LoVo (cell line): Measurements from ENCODE around the gene IQSEC3.
"Not testable (repeated sequence)": the region's sequence is repeated elsewhere in the genome, so short reads cannot be mapped to it uniquely, and the experiment has no call there.

Experiments
- DNase-seq: peaks from one replicate; pipeline ENCODE4 v3.0.0-alpha.2; 2016; ENCODE audit warnings: low spot score

Gene IQSEC3

GRCh38 chr12:214003-214741 lies 147.6 kb downstream of the IQSEC3 start, which contains the start of gene SLC6A12:
Gene SLC6A12, minus strand, starts transcription at chr12:214157. Its CDS starts 4,171 bp downstream, at chr12:209986.
- DNase-seq: no peak

GRCh38 chr12:215116-215515 lies 148.5 kb downstream of the IQSEC3 start:
- DNase-seq: no peak

GRCh38 chr12:217029-217428 lies 150.5 kb downstream of the IQSEC3 start:
- not testable (repeated sequence) for DNase-seq

GRCh38 chr12:218221-218620 lies 151.7 kb downstream of the IQSEC3 start:
- no peak for DNase-seq

- DNase-seq: no peak
Observed at GRCh38 chr12:218728-219590, 152.4 kb downstream of the IQSEC3 start.

GRCh38 chr12:219891-220352 lies 153.4 kb downstream of the IQSEC3 start:
- DNase-seq: peak; percentile 23

- DNase-seq: no peak
Observed at GRCh38 chr12:220491-220890, 153.9 kb downstream of the IQSEC3 start.

- no peak for DNase-seq
Observed at GRCh38 chr12:220946-221550, 154.5 kb downstream of the IQSEC3 start.

GRCh38 chr12:221736-222135 lies 155.2 kb downstream of the IQSEC3 start:
- DNase-seq: no peak

GRCh38 chr12:223841-224240 lies 157.3 kb downstream of the IQSEC3 start:
- DNase-seq: no peak

GRCh38 chr12:224330-224729 lies 157.8 kb downstream of the IQSEC3 start:
- DNase-seq: no peak

- DNase-seq: no peak
Observed at GRCh38 chr12:225012-225411, 158.4 kb downstream of the IQSEC3 start.

GRCh38 chr12:226401-226800 lies 159.8 kb downstream of the IQSEC3 start:
- DNase-seq: no peak

GRCh38 chr12:227286-227915 lies 160.8 kb downstream of the IQSEC3 start:
- no peak for DNase-seq
